IMR-90 (cell line): Measurements from ENCODE around the gene CLNS1A. TPM values are rescaled to one million over a fixed set of nuclear protein-coding genes. Genes with fewer than 3 reads are reported as not detected.

ENCODE experiments used
- ATAC-seq: fragments of 200-7000 bp; cut with Tn5 transposase; 2 replicates; pipeline ENCODE4 v1.9.1; 2020; ENCODE audit warnings: low read depth, mild to moderate bottlenecking, moderate library complexity
- BruUV-seq: library from RNA; stranded (reverse); fragments of 400-500 nt; replicated peaks from 2 replicates; lab custom pipeline; 2021; lab: Mats Ljungman, UMichigan
- CTCF ChIA-PET: fragments of 300-600 bp; formaldehyde crosslinking; extraction: SDS; loops from one replicate; lab custom pipeline; 2021; ENCODE audit warnings: antibody characterized with exemption; lab: Yijun Ruan, JAX
- POLR2A ChIA-PET: fragments of 300-600 bp; sonication (Branson Sonifier 250); formaldehyde crosslinking; loops from one replicate; lab custom pipeline; 2022; ENCODE audit warnings: antibody characterized with exemption; ENCODE audit not compliant: unreplicated experiment; lab: Charles Lee
- DNase-seq: peaks from one replicate; pipeline ENCODE4 v3.0.0; 2013
- H2AFZ ChIP-seq: replicated peaks from 2 replicates; pipeline ENCODE3; 2013; ENCODE audit warnings: low read length, mild to moderate bottlenecking; ENCODE audit not compliant: poor library complexity
- H2AK5ac ChIP-seq: 2 replicates; pipeline ENCODE4 v1.6.1; 2013; ENCODE audit warnings: low read depth, low read length, inconsistent platforms
- H2AK9ac ChIP-seq: replicated peaks from 2 replicates; pipeline ENCODE3; 2013; ENCODE audit warnings: mild to moderate bottlenecking, low read depth, low read length, moderate library complexity; ENCODE audit not compliant: poor library complexity
- H2BK120ac ChIP-seq: 2 replicates; pipeline ENCODE4 v1.6.1; 2013; ENCODE audit warnings: low read depth, low read length, inconsistent platforms
- H2BK15ac ChIP-seq: 3 replicates; pipeline ENCODE4 v1.6.1; 2013; ENCODE audit warnings: low read depth, low read length, inconsistent platforms
- H2BK20ac ChIP-seq: 2 replicates; pipeline ENCODE4 v1.6.1; 2013; ENCODE audit warnings: low read depth, mild to moderate bottlenecking, inconsistent platforms, low read length, moderate library complexity
- H2BK5ac ChIP-seq: 2 replicates; pipeline ENCODE4 v1.6.1; 2013; ENCODE audit warnings: mild to moderate bottlenecking, low read depth, low read length, inconsistent platforms; ENCODE audit not compliant: poor library complexity, severe bottlenecking
- H3K14ac ChIP-seq: replicated peaks from 2 replicates; pipeline ENCODE4 v1.6.1; 2013; ENCODE audit warnings: low read depth, low read length, inconsistent platforms
- H3K18ac ChIP-seq: 2 replicates; pipeline ENCODE4 v1.6.1; 2013; ENCODE audit warnings: low read depth, low read length, control low read depth
- H3K23ac ChIP-seq: 2 replicates; pipeline ENCODE4 v1.6.1; 2013; ENCODE audit warnings: low read depth, low read length, inconsistent platforms
- H3K27ac ChIP-seq: 2 replicates; pipeline ENCODE4 v1.5.1; 2013; ENCODE audit warnings: mild to moderate bottlenecking, control low read depth, low read length; ENCODE audit not compliant: insufficient read depth
- H3K27me3 ChIP-seq: 2 replicates; pipeline ENCODE4 v1.6.1; 2013; ENCODE audit warnings: low read length; ENCODE audit not compliant: control insufficient read depth, insufficient read depth
- H3K36me3 ChIP-seq: 2 replicates; pipeline ENCODE4 v1.6.1; 2013; ENCODE audit warnings: low read length, mixed read lengths; ENCODE audit not compliant: control insufficient read depth, insufficient read depth
- H3K4ac ChIP-seq: 2 replicates; pipeline ENCODE4 v1.6.1; 2013; ENCODE audit warnings: low read depth, low read length, inconsistent platforms
- H3K4me1 ChIP-seq: 2 replicates; pipeline ENCODE4 v1.6.1; 2013; ENCODE audit warnings: low read length, mixed read lengths; ENCODE audit not compliant: control insufficient read depth, insufficient read depth
- H3K4me2 ChIP-seq: 2 replicates; pipeline ENCODE4 v1.6.1; 2013; ENCODE audit warnings: low read depth, mild to moderate bottlenecking, control low read depth, low read length, moderate library complexity
- H3K4me3 ChIP-seq: 2 replicates; pipeline ENCODE4 v1.5.1; 2013; ENCODE audit warnings: low read depth, mild to moderate bottlenecking, control low read depth, low read length, moderate library complexity; ENCODE audit not compliant: insufficient read depth
- H3K56ac ChIP-seq: 2 replicates; pipeline ENCODE4 v1.6.1; 2013; ENCODE audit warnings: low read length, inconsistent platforms; ENCODE audit not compliant: insufficient read depth; ENCODE audit errors: extremely low read depth
- H3K79me1 ChIP-seq, 2 experiments: 2 replicates each; pipeline ENCODE4 v1.6.1; 2013; ENCODE audit warnings: low read length in 2 of 2, inconsistent platforms in 1 of 2, low read depth in 1 of 2
- H3K9ac ChIP-seq: 2 replicates; pipeline ENCODE4 v1.6.1; 2013; ENCODE audit warnings: low read depth, low read length, control low read depth
- H3K9me1 ChIP-seq: 2 replicates; pipeline ENCODE4 v1.6.1; 2013; ENCODE audit warnings: low read length, inconsistent platforms; ENCODE audit not compliant: insufficient read depth
- H3K9me3 ChIP-seq: 2 replicates; pipeline ENCODE4 v1.6.1; 2013; ENCODE audit warnings: low read length; ENCODE audit not compliant: control insufficient read depth, insufficient read depth
- H4K20me1 ChIP-seq: 2 replicates; pipeline ENCODE4 v1.6.1; 2013; ENCODE audit warnings: low read length, inconsistent platforms; ENCODE audit not compliant: insufficient read depth
- H4K5ac ChIP-seq: 2 replicates; pipeline ENCODE4 v1.6.1; 2013; ENCODE audit warnings: mild to moderate bottlenecking, low read depth, low read length, control low read depth
- H4K8ac ChIP-seq, 2 experiments: 2 replicates each; pipeline ENCODE4 v1.6.1; 2013; ENCODE audit warnings: low read depth in 2 of 2, low read length in 2 of 2, control low read depth in 1 of 2, inconsistent platforms in 1 of 2
- H4K91ac ChIP-seq: 2 replicates; pipeline ENCODE4 v1.6.1; 2013; ENCODE audit warnings: low read depth, low read length, inconsistent platforms; ENCODE audit not compliant: insufficient read depth
- CHD1 ChIP-seq: IDR thresholded peaks from 2 replicates; pipeline ENCODE4 v1.6.1; 2012; ENCODE audit warnings: low read depth, low read length, improper control_type of control experiment
- CTCF ChIP-seq: conservative IDR thresholded peaks from 2 replicates; pipeline ENCODE4 v1.5.1; 2012; ENCODE audit warnings: mild to moderate bottlenecking, low read depth, low read length, improper control_type of control experiment
- ELK1 ChIP-seq: fragments of 150-350 bp; IDR thresholded peaks from 2 replicates; pipeline ENCODE4 v1.6.1; 2016; ENCODE audit warnings: low read depth, mild to moderate bottlenecking, low read length, moderate library complexity, borderline replicate concordance
- MAZ ChIP-seq: IDR thresholded peaks from 2 replicates; pipeline ENCODE4 v1.6.1; 2012; ENCODE audit warnings: low read depth, mild to moderate bottlenecking, low read length, improper control_type of control experiment, moderate library complexity, borderline replicate concordance
- MXI1 ChIP-seq: IDR thresholded peaks from 2 replicates; pipeline ENCODE4 v1.6.1; 2012; ENCODE audit warnings: low read depth, mild to moderate bottlenecking, low read length, moderate library complexity, borderline replicate concordance
- NFE2L2 ChIP-seq: fragments of 150-350 bp; IDR thresholded peaks from 2 replicates; pipeline ENCODE4 v1.6.1; 2016; ENCODE audit warnings: low read depth, mild to moderate bottlenecking, low read length
- POLR2A ChIP-seq: IDR thresholded peaks from 2 replicates; pipeline ENCODE4 v1.6.1; 2012; ENCODE audit warnings: mild to moderate bottlenecking, low read depth, low read length
- RAD21 ChIP-seq: IDR thresholded peaks from 2 replicates; pipeline ENCODE4 v1.6.1; 2012; ENCODE audit warnings: low read length, improper control_type of control experiment
- RCOR1 ChIP-seq: IDR thresholded peaks from 2 replicates; pipeline ENCODE4 v1.6.1; 2012; ENCODE audit warnings: mild to moderate bottlenecking, low read length, improper control_type of control experiment; ENCODE audit not compliant: insufficient replicate concordance
- RFX5 ChIP-seq: IDR thresholded peaks from 2 replicates; pipeline ENCODE4 v1.8.0; 2012; ENCODE audit warnings: low read depth, mild to moderate bottlenecking, low read length, moderate library complexity
- SMC3 ChIP-seq: fragments of 150-350 bp; IDR thresholded peaks from 2 replicates; pipeline ENCODE4 v1.6.1; 2016; ENCODE audit warnings: low read depth, mild to moderate bottlenecking, antibody characterized with exemption, low read length, moderate library complexity
- WGBS, 2 experiments: methylation state at CpG; one replicate each; pipeline versions ENCODE4 v1.1.5 to v1.1.7; 2013; ENCODE audit warnings: missing lambda C conversion rate in 2 of 2; ENCODE audit not compliant: insufficient read length in 1 of 2; ENCODE audit errors: extremely low coverage in 2 of 2; 5-methylcytosine and 5-hydroxymethylcytosine counted together
- dilution Hi-C: fragments of 300-500 bp; cut with HindIII; formaldehyde crosslinking; loops from one replicate; pipeline ENCODE4 v1.14.3; 2018; ENCODE audit warnings: low sequenced_read_pairs; ENCODE audit not compliant: unreplicated experiment
- in situ Hi-C: fragments of 300-500 bp; cut with MboI; formaldehyde crosslinking; loops from 3 replicates; pipeline ENCODE4 v1.14.3; 2019; ENCODE audit warnings: low sequenced_read_pairs, inconsistent platforms, mixed read lengths
- intact Hi-C: fragments of 100-400 bp; cut with micrococcal nuclease; formaldehyde crosslinking; loops from 2 replicates; pipeline ENCODE4 v1.10.0; 2022
- polyA plus RNA-seq, 3 experiments: library from polyadenylated mRNA; depleted of rRNA; stranded (reverse); fragments of >200 nt; gene quantifications; 2 replicates each; pipeline ENCODE4 v1.2.3, GENCODE V29; 2012; ENCODE audit warnings: low replicate concordance in 1 of 3
- total RNA-seq: library from RNA; depleted of rRNA; stranded (reverse); fragments of >200 nt; gene quantifications from 2 replicates; pipeline ENCODE4 v1.2.3, GENCODE V29; 2012

The CLNS1A gene
- total and polyA plus RNA-seq, 2 of the 4 experiments (the other 2 are of a cell fraction): 66.7 to 97.0 TPM

- TF ChIP-seq MXI1: peak; percentile 73; the same call in 1 of the 2 replicates
- TF ChIP-seq ELK1: no peak
Observed at GRCh38 chr11:77589521-77590193, 47.9 kb downstream of the CLNS1A start, which contains the start of gene AQP11 (continued).

GRCh38 chr11:77589181-77589520 lies 48.4 kb downstream of the CLNS1A start:
- H3K9me1 ChIP-seq: no peaks in the 10 kb centered on the region; the same call in 1 of the 2 replicates
- H2BK20ac ChIP-seq: no peak overlapping the region
- H4K20me1 ChIP-seq: no peaks in the 10 kb centered on the region
- no peak overlapping the region for H2AK5ac ChIP-seq
- H3K9me3 ChIP-seq: no peaks in the 10 kb centered on the region
- peak overlapping the region; percentile 21; the same call in 1 of the 2 replicates for H3K27ac ChIP-seq
- H4K8ac ChIP-seq: peak overlapping the region; percentile 55 to 75; a peak in 3 of 4 replicates
- peak overlapping the region; percentile 68 for H3K4me2 ChIP-seq
- DNase-seq (no peak), ATAC-seq (peak; percentile 13; the same call in 1 of the 2 replicates)
- H2AFZ ChIP-seq: peak overlapping the region; percentile 80
- 0 out of 4 replicates have a peak, but pooled peaks cover 0 to 5% of the 10 kb centered on the region in 2 experiments for H3K79me1 ChIP-seq
- no peak overlapping the region for H2BK120ac ChIP-seq
- H3K27me3 ChIP-seq: no peaks in the 10 kb centered on the region
- in situ Hi-C loops (no loop called here), intact Hi-C loops (no loop called here), dilution Hi-C loops (no loop called here)
- H3K36me3 ChIP-seq: no peaks in the 10 kb centered on the region
- H3K4me1 ChIP-seq: peaks cover 2% of the 10 kb centered on the region; the same call in 1 of the 2 replicates
- ChIA-PET CTCF (interaction anchor here (0.6 kb wide), 1 partner anchor 24 kb away, joined by 3 read pairs; no protein-coding TSS in a partner anchor), POLR2A (no interaction called here)
- H3K23ac ChIP-seq: no peak overlapping the region
- H4K91ac ChIP-seq: no peak overlapping the region
- H3K9ac ChIP-seq: peak overlapping the region; percentile 59
- peak overlapping the region; percentile 44; the same call in 1 of the 2 replicates for H3K4ac ChIP-seq
- H3K18ac ChIP-seq: no peak overlapping the region
- no peak overlapping the region for H4K5ac ChIP-seq
- no peak overlapping the region for H2AK9ac ChIP-seq
- H3K56ac ChIP-seq: no peak overlapping the region
- BruUV-seq: no TSS peak
- 2% methylated on average over 6 of the region's 19 CpGs; no CpG with 5 or more reads in 1 of the 2 experiments for WGBS, 2 experiments
- H2BK15ac ChIP-seq: no peak overlapping the region
- H3K4me3 ChIP-seq: peak overlapping the region; percentile 66
- H2BK5ac ChIP-seq: no peak overlapping the region
- H3K14ac ChIP-seq: peak overlapping the region; percentile 11; the same call in 1 of the 2 replicates
- TF ChIP-seq MAZ (no peak), MXI1 (no peak), CTCF (no peak), RFX5 (no peak), NFE2L2 (no peak), CHD1 (no peak), ELK1 (no peak), SMC3 (no peak), POLR2A (no peak), RAD21 (no peak; the same call in 1 of the 2 replicates), RCOR1 (no peak)
